Measurements from ENCODE around the gene LBP.
"Not testable (repeated sequence)": the region's sequence is repeated elsewhere in the genome, so short reads cannot be mapped to it uniquely, and the experiment has no call there.

LBP gene

DNA sequence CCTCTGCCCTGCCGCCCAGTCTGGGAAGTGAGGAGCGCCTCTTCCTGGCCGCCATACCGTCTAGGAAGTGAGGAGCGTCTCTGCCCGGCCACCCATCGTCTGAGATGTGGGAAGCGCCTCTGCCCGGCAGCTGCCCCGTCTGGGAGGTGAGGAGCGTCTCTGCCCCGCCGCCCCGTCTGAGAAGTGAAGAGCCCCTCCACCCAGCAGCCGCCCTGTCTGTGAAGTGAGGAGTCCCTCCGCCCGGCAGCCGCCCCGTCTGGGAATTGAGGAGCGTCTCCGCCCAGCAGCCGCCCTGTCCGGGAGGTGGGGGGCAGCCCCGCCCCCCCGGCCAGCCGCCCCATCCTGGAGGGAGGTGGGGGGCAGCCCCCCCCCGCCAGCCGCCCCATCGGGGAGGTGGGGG is 61.0 kb downstream of the LBP start:
- Histone ChIP-seq H3K4me3 (ENCODE audit: low read depth in 1 of 2, low read length in 2 of 2) (no peak overlapping the region), H3K36me3 (ENCODE audit: control insufficient read depth in 1 of 2, insufficient read depth in 2 of 2, low read length in 2 of 2) (peaks cover 0 to 8% of the 10 kb centered on the region in 2 donors), H3K27me3 (ENCODE audit: control insufficient read depth in 1 of 2, insufficient read depth in 2 of 2, low read length in 2 of 2) (no peaks in the 10 kb centered on the region), H3K4me1 (ENCODE audit: control insufficient read depth in 1 of 2, insufficient read depth in 2 of 2, low read length in 2 of 2) (no peaks in the 10 kb centered on the region), H3K27ac (ENCODE audit: low read depth, low read length) (no peak overlapping the region), H3K9me3 (ENCODE audit: control insufficient read depth in 1 of 2, low read length in 2 of 2) (no peaks in the 10 kb centered on the region), H3K9ac (ENCODE audit: low read depth in 1 of 2, low read length in 2 of 2) (no peak overlapping the region)

DNA sequence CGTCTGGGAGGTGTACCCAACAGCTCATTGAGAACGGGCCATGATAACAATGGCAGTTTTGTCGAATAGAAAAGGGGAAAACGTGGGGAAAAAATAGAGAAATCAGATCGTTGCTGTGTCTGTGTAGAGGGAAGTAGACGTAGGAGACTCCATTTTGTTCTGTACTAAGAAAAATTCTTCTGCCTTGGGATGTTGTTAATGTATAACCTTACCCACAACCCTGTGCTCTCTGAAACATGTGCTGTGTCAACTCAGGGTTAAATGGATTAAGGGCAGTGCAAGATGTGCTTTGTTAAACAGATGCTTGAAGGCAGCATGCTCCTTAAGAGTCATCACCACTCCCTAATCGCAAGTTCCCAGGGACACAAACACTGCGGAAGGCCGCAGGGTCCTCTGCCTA is 61.5 kb downstream of the LBP start:
- H3K27me3 ChIP-seq (ENCODE audit: control insufficient read depth in 1 of 2, insufficient read depth in 2 of 2, low read length in 2 of 2); H3K4me1 ChIP-seq (ENCODE audit: control insufficient read depth in 1 of 2, insufficient read depth in 2 of 2, low read length in 2 of 2); H3K27ac ChIP-seq (ENCODE audit: low read depth, low read length); H3K9me3 ChIP-seq (ENCODE audit: control insufficient read depth in 1 of 2, low read length in 2 of 2); H3K9ac ChIP-seq (ENCODE audit: low read depth in 1 of 2, low read length in 2 of 2); H3K4me3 ChIP-seq (ENCODE audit: low read depth in 1 of 2, low read length in 2 of 2): not testable (repeated sequence)
- peaks cover 0 to 13% of the 10 kb centered on the region in 2 donors for H3K36me3 ChIP-seq (ENCODE audit: control insufficient read depth in 1 of 2, insufficient read depth in 2 of 2, low read length in 2 of 2)

DNA sequence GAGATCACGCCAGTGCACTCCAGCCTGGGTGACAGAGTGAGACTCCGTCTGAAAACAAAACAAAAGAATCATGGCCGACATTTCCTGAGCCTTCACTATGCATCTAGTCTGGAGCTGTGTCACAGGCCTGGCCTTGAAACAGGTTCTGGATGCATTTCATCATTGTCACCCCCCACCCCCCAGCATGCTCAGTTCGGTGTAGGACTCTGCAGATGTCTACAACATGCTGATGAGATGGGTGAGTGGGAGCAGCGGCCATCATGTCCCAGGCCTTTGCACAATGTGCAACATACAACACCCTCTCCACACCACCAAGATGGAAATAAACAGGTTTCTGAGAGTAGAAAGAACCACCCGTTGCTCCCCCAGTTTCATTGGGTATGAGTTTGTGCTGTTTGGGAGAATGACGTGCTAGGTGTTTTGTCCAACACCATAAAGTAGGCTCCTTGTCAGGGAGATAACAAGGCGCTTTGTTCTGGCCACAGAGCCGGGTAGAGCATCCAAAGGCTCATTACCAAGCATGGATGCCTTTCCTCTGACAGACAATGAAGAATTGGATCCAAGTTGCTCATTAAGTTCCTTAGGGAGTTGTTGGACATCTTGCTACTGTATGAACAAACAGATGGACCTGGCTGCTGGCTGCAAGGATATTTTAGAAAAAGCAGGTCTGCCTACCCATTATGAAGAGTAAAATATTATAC is 66.7 kb downstream of the LBP start:
- Histone ChIP-seq H3K9me3 (ENCODE audit: control insufficient read depth in 1 of 2, low read length in 2 of 2) (peaks cover 0 to 3% of the 10 kb centered on the region in 2 donors), H3K27me3 (ENCODE audit: control insufficient read depth in 1 of 2, insufficient read depth in 2 of 2, low read length in 2 of 2) (no peaks in the 10 kb centered on the region), H3K4me3 (ENCODE audit: low read depth in 1 of 2, low read length in 2 of 2) (no peak overlapping the region), H3K36me3 (ENCODE audit: control insufficient read depth in 1 of 2, insufficient read depth in 2 of 2, low read length in 2 of 2) (peaks cover 6 to 47% of the 10 kb centered on the region in 2 donors), H3K27ac (ENCODE audit: low read depth, low read length) (no peak overlapping the region), H3K4me1 (ENCODE audit: control insufficient read depth in 1 of 2, insufficient read depth in 2 of 2, low read length in 2 of 2) (no peaks in the 10 kb centered on the region), H3K9ac (ENCODE audit: low read depth in 1 of 2, low read length in 2 of 2) (no peak overlapping the region)

DNA sequence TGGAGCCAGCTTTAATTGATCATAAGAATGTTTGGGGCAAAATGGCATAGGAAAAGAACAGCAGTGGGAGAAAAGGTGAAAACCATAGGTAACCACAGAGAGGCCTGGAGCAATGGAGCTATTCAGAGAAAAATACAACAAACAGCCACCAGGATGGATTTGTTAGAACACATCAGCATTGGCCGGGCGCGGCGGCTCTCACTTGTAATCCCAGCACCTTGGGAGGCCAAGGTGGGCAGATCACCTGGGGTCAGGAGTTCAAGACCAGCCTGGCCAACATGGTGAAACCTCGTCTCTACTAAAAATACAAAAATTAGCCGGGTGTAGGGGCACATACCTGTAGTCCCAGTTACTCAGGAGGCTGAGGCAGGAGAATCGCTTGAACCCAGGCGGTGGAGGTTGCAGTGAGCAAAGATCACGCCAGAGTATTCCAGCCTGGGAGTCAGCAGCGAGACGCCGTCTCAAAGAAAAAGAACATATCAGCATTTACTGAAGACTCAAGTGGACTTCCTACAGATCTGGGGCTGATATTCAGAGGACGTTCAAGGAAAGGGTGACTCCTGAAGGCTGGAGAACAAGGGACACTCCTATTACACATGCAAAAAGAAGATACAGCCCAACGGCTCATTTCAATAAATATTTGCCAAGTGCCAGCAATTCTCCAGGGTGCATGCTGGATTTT is 68.6 kb downstream of the LBP start:
- Histone ChIP-seq H3K9ac (ENCODE audit: low read depth in 1 of 2, low read length in 2 of 2) (no peak overlapping the region), H3K27ac (ENCODE audit: low read depth, low read length) (no peak overlapping the region), H3K36me3 (ENCODE audit: control insufficient read depth in 1 of 2, insufficient read depth in 2 of 2, low read length in 2 of 2) (peaks cover 12 to 64% of the 10 kb centered on the region in 2 donors), H3K4me3 (ENCODE audit: low read depth in 1 of 2, low read length in 2 of 2) (no peak overlapping the region), H3K27me3 (ENCODE audit: control insufficient read depth in 1 of 2, insufficient read depth in 2 of 2, low read length in 2 of 2) (no peaks in the 10 kb centered on the region), H3K4me1 (ENCODE audit: control insufficient read depth in 1 of 2, insufficient read depth in 2 of 2, low read length in 2 of 2) (no peaks in the 10 kb centered on the region), H3K9me3 (ENCODE audit: control insufficient read depth in 1 of 2, low read length in 2 of 2) (peaks cover 0 to 3% of the 10 kb centered on the region in 2 donors)

DNA sequence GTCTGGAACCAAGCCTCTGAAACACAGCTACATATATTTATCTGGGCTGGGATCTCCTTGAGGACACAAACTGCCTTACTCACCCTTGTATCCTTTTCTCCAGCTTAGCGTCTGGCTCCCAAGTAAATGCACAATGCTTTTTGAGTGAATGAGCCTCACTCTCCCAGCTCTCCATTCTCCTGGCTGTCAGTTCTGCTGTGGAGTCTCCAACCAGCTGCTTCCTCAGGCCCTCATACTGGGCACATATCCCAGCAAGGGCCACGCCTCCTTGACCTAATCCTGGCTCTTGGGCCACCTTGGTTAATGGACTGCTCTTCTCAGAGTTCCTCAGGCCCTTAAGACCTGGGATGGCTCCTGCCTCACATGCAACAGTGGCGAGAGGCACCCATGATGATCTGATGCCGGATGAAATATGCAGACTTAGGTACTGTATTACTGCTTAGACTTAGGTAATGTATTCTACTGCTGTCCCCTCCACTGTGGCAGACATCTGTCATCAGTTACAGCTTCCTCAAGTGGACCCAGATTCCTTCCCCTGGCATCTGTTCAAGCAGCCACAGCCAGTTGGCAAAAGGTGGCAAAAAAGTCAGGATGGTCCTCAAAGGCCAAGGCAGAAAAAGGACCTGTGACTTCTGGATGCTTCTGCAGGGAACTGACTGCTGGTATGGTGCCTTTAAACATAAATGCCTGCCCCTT is 72.4 kb downstream of the LBP start:
- Histone ChIP-seq H3K4me3 (ENCODE audit: low read depth in 1 of 2, low read length in 2 of 2) (no peak overlapping the region), H3K27me3 (ENCODE audit: control insufficient read depth in 1 of 2, insufficient read depth in 2 of 2, low read length in 2 of 2) (no peaks in the 10 kb centered on the region), H3K9ac (ENCODE audit: low read depth in 1 of 2, low read length in 2 of 2) (no peak overlapping the region), H3K4me1 (ENCODE audit: control insufficient read depth in 1 of 2, insufficient read depth in 2 of 2, low read length in 2 of 2) (no peaks in the 10 kb centered on the region), H3K36me3 (ENCODE audit: control insufficient read depth in 1 of 2, insufficient read depth in 2 of 2, low read length in 2 of 2) (peaks cover 37 to 77% of the 10 kb centered on the region in 2 donors), H3K27ac (ENCODE audit: low read depth, low read length) (no peak overlapping the region), H3K9me3 (ENCODE audit: control insufficient read depth in 1 of 2, low read length in 2 of 2) (peaks cover 0 to 3% of the 10 kb centered on the region in 2 donors)

DNA sequence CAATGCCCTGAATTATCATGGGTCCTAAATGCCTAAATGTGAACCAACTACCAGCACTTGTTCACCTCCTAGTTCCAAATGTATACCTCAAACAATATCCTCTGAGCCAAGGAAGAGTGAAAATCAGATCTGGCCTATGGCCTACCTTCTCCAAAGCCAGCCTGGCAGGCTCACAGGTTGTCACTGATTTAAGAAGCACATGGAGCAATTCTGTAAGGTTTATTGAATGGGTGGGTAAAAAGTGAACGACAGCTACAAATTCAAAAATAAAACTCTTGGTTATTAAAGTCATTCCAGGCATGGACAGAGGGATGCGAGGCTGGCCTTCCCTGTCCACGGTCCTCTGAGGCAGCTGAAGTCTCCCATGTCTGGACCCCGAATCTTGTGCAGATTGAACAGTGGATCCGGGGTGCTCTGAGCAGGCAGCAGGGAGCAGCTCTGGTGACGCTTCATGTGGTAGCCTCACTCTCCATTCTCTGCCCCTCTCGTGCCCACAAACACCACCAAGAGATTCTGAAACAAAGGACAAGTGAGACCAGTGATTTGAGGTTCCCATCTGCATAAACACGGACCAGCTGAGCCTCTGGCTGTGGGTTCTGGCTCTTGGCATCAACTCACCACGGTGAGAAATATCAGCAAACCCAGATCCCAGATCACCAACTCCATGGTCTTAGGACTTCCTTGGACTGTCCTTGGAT is 74.3 kb downstream of the LBP start:
- Histone ChIP-seq H3K27ac (ENCODE audit: low read depth, low read length) (no peak overlapping the region), H3K9ac (ENCODE audit: low read depth in 1 of 2, low read length in 2 of 2) (no peak overlapping the region), H3K27me3 (ENCODE audit: control insufficient read depth in 1 of 2, insufficient read depth in 2 of 2, low read length in 2 of 2) (no peaks in the 10 kb centered on the region), H3K4me3 (ENCODE audit: low read depth in 1 of 2, low read length in 2 of 2) (no peak overlapping the region), H3K36me3 (ENCODE audit: control insufficient read depth in 1 of 2, insufficient read depth in 2 of 2, low read length in 2 of 2) (peaks cover 50 to 80% of the 10 kb centered on the region in 2 donors), H3K9me3 (ENCODE audit: control insufficient read depth in 1 of 2, low read length in 2 of 2) (peaks cover 0 to 3% of the 10 kb centered on the region in 2 donors), H3K4me1 (ENCODE audit: control insufficient read depth in 1 of 2, insufficient read depth in 2 of 2, low read length in 2 of 2) (no peaks in the 10 kb centered on the region)

DNA sequence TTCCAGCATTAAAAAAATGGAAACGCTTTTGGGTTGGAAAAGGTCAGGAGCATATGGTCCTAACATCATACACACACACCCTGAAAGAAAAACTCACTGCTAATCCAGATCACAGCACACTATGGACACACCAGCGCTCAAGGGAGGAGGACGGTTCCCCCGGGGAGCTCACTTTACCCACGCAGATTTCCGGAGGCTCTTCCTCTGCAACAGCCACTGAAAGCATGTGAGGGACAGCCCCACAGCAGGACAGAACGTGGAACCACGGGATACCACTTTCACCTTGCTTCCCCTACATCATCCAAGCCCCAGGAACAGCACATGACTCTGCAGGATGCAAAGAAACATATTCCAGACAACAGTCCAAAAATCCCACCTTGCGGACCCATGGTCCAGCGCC is 75.6 kb downstream of the LBP start:
- no peaks in the 10 kb centered on the region for H3K4me1 ChIP-seq (ENCODE audit: control insufficient read depth in 1 of 2, insufficient read depth in 2 of 2, low read length in 2 of 2)
- H3K27me3 ChIP-seq (ENCODE audit: control insufficient read depth in 1 of 2, insufficient read depth in 2 of 2, low read length in 2 of 2) = no peaks in the 10 kb centered on the region
- H3K9ac ChIP-seq (ENCODE audit: low read depth in 1 of 2, low read length in 2 of 2) = no peak overlapping the region
- H3K4me3 ChIP-seq (ENCODE audit: low read depth in 1 of 2, low read length in 2 of 2) = no peak overlapping the region
- H3K36me3 ChIP-seq (ENCODE audit: control insufficient read depth in 1 of 2, insufficient read depth in 2 of 2, low read length in 2 of 2) = peaks cover 57 to 84% of the 10 kb centered on the region in 2 donors
- no peaks in the 10 kb centered on the region for H3K9me3 ChIP-seq (ENCODE audit: control insufficient read depth in 1 of 2, low read length in 2 of 2)
- no peak overlapping the region for H3K27ac ChIP-seq (ENCODE audit: low read depth, low read length)

DNA sequence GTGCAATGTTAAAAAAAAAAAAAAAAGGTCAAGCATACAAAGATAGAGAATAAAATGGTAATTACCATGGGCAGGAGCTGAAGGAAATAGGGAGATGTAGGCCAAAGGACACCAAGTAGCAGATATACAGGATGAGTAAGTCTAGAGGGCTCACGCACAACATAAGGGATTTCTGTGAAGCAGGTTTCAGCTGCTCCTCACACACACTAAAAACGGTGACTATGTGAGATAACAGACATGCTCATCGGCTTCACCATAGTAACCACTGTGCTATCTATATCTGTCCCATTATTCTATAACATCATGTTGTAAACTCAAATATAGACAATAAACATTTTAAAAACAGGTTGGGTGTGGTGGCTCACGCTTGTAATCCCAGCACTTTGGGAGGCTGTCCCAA is 77.3 kb downstream of the LBP start:
- Histone ChIP-seq H3K4me1 (ENCODE audit: control insufficient read depth in 1 of 2, insufficient read depth in 2 of 2, low read length in 2 of 2) (no peaks in the 10 kb centered on the region), H3K9me3 (ENCODE audit: control insufficient read depth in 1 of 2, low read length in 2 of 2) (no peaks in the 10 kb centered on the region), H3K4me3 (ENCODE audit: low read depth in 1 of 2, low read length in 2 of 2) (no peak overlapping the region), H3K27ac (ENCODE audit: low read depth, low read length) (no peak overlapping the region), H3K27me3 (ENCODE audit: control insufficient read depth in 1 of 2, insufficient read depth in 2 of 2, low read length in 2 of 2) (no peaks in the 10 kb centered on the region), H3K9ac (ENCODE audit: low read depth in 1 of 2, low read length in 2 of 2) (no peak overlapping the region), H3K36me3 (ENCODE audit: control insufficient read depth in 1 of 2, insufficient read depth in 2 of 2, low read length in 2 of 2) (peaks cover 73 to 92% of the 10 kb centered on the region in 2 donors)

DNA sequence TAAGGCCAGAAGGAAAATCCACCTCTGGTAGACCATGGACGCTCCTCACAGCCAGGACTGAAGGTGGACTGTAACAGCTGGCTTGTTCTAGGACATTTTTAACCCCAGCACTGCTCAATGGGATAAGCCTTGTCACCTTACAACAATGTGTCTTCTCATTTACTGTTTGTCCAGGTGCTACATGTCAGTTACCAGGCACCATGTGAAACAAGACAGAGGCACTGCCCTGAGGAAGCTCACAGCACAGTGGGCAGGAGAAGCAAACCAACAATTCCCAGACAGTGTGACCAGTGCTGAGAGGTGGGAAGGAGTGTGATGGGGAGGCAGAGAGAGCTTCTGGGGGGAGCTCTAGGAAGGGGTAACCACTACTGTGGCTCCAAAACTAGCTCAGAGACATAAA is 78.1 kb downstream of the LBP start:
- peaks cover 77 to 93% of the 10 kb centered on the region in 2 donors for H3K36me3 ChIP-seq (ENCODE audit: control insufficient read depth in 1 of 2, insufficient read depth in 2 of 2, low read length in 2 of 2)
- H3K4me1 ChIP-seq (ENCODE audit: control insufficient read depth in 1 of 2, insufficient read depth in 2 of 2, low read length in 2 of 2) = no peaks in the 10 kb centered on the region
- no peak overlapping the region for H3K27ac ChIP-seq (ENCODE audit: low read depth, low read length)
- H3K9ac ChIP-seq (ENCODE audit: low read depth in 1 of 2, low read length in 2 of 2) = no peak overlapping the region
- H3K4me3 ChIP-seq (ENCODE audit: low read depth in 1 of 2, low read length in 2 of 2) = no peak overlapping the region
- H3K9me3 ChIP-seq (ENCODE audit: control insufficient read depth in 1 of 2, low read length in 2 of 2) = no peaks in the 10 kb centered on the region
- H3K27me3 ChIP-seq (ENCODE audit: control insufficient read depth in 1 of 2, insufficient read depth in 2 of 2, low read length in 2 of 2) = no peaks in the 10 kb centered on the region
